Stimulated activated CD8-positive, alpha-beta memory T cell treated with anti-CD3 and anti-CD28 coated beads, Interleukin-4, amount 100 ng/mL, for 48 hours (primary cell): ENCODE results near the gene PHF21B.
A peak's percentile ranks its signal among the peaks of the same experiment; 100 is the strongest.
"Not testable (repeated sequence)": the region's sequence is repeated elsewhere in the genome, so short reads cannot be mapped to it uniquely, and the experiment has no call there.

ENCODE experiments used
- DNase-seq: peaks from one replicate; pipeline ENCODE4 v3.0.0-alpha.2; 2020

Gene PHF21B

DNA sequence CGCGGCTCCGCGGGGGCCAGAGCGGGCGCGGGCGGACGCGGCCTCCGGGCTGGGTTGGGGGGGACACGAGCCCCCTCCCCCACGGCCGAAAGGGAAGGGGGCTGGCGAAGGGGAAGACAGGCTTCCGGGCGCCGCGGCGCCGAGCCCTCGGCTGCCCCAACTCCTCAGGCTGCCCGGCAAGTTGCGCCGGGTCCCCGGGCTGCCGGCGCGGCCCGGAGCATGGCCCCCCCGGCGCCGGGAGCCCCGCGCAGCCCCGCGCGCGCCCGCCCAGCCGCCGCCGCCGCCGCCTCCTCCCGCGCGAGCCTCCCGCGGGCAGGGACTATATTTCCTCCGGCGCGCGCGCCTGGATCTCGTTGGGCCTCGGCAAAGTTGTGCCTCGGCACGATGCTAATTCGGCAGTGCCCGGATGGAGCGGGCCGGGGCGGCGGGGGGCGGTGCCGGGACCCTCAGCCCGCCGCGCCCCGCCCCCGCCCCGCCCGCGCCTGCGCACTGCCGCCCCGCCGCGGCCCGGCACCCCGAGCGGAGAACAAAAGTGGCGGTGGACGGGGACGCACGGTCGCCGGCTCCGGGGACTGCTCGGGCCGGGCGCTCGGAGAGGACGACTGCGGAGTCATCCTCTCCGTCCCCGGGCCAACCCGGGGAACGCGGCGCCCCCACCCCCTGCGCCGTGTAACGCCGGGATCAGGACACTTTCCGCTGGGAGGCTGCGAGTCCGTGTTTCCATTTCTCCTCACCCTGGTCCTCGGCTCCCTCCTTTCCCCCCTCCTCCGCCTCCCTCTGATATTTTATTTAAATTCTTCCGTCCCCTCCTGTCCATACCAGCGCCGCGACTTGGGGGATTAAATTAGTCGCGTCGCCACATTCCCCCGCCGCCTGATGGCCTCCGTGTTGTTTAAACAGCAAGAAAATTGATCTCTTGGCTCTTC, at the start of gene PHF21B:
Gene PHF21B, minus strand, starts transcription at position 400 of the 926 bp plus-strand sequence. CDS start 456 bp downstream, outside the sequence.
- DNase-seq: peak; percentile 59

DNA sequence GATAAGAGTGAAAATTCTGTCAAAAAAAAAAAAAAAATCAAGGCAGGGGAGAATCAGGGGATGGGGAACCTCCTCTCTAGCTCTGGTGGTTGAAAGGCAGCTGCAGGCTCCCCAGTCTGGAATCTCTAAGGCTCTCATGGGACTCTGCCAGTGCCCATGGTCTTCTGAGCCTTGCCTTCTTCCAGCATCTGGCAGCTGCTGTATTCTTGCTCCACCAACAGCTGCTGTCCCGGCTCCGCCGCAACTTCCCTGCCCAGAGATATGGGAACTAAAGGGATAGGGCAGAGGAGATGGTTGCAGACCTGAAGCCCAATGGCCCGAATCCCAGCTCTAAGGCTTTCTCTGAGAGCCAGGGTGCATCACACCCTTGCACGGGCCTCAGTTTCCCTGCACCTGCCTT, 49.5 kb upstream of the PHF21B start:
- no peak for DNase-seq

DNA sequence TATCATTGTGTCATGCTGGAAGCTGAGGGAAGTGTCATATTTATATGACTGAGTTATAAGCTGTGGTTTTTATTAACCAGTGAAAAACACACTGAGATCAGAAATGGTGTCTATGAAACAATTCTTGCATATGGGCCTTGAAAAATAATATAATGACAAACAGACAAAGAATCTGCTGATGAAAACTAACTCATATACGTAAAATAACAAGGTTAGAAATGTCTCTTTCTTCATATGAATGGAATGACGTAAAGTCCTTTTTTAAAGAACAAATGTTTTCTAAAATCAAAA, 48.8 kb upstream of the PHF21B start:
- no peak for DNase-seq

DNA sequence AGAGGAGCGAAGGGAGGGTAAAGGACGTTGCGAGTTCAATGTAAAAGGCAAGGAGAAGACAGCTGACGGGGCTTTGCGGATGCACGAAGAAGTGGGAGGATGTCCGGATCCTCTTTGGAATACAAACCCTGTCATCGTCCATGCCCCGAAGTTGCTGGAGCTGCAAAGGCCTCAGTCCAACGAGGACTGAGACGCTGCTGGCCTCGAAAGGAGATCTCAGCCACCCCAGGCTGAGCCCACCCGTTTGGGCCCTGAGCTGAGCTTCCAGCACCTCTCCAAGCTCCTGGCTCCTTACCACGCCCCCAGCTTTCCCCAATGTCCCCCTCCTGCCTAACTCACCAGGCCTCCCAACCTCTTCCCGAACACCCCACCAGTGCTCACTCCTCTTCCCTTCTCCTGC, 46.1 kb upstream of the PHF21B start:
- DNase-seq: no peak

DNA sequence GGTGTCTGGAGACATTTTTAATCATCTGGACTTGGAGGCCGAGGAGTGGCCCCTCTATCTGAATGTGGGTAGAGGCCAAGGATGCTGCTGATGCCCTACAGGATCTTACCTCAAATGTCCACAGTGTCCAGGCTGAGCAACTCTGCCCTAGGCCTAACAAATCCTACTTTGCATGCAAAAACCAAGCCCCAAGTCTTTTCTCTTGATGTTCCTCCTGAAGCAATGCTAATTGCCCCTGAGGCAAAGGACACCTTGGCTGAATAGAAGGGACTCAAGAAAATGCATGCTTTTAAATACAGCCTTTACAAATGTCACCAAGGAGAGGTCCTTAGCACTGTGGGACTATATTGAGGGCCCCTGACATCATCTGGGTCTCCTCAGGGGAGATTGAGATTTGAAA, 43.8 kb upstream of the PHF21B start:
- no peak for DNase-seq

DNA sequence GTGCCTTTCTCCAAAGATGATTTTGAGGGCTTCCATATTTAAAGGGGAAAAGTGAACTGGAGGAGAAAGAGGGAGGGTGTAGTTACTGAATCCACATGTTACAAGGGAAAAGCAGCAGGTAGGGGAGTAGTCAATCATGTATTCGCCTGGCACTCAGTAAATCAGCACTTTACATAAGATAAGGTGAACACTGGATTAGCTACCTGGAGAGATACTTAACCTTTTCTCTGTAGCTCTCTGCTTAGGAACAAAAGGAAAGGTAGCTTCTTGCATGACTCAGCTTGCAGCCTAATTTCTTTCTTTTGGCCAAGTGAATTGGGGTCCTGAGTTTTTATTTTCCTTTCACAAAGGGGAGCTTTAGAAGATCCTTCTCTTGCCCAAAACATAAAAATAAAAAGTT, 43.3 kb upstream of the PHF21B start:
- no peak for DNase-seq

DNA sequence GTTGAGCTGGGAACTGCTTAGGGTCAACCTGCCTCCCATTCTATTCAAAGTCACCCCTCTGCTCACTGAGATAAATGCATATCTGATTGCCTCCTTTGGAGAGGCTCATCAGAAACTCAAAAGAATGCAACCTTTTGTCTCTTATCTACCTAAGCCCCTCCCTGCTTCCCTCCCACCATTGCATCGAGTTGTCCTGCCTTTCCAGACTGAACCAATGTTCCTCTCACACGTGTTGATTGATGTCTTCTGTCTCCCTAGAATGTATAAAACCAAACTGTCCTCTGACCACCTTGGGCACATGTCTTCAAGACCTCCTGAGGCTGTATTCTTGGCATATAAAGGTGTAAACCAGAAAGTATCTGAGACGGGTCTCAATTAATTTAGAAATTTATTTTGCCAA, 42.9 kb upstream of the PHF21B start:
- not testable (repeated sequence) for DNase-seq

DNA sequence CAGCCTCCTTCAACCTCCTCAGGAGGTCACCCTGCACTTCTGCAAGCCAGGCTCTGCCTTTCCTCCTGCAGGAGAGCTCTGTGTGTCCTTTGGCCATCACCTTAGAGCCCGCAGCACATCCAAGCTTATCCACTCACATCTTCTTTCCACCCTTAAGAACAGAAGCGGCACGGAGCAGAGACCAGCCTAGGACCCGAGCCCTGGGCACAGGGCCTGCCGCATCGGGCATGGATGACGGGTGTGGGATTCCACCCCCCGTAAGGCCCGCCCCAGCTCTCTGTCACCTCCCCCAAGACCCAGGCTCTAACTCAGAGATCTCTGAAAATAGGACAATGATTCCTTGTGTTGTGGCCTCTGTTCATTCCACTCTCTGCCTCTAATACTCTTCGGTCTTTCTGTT, 42.1 kb upstream of the PHF21B start:
- DNase-seq: no peak

DNA sequence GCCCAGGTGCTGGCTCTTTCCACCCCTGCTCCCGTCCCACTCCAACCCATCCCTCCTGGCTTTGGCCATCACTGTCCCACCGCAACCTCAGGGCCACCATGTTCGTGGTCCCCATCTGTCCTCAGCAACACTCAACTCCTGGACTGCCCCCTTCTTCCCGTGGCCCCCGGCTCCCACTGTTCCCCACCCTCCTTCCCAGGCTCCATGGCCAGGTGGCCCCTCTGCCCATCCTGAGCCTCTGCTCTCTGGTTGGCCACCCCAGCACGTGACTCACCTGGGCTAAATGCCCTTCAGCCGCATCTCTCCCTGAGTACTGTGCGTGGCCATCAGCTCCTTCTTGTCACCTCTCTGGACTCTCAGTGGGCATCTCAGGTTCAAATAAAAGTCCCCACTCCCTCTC, 41.6 kb upstream of the PHF21B start:
- no peak for DNase-seq

DNA sequence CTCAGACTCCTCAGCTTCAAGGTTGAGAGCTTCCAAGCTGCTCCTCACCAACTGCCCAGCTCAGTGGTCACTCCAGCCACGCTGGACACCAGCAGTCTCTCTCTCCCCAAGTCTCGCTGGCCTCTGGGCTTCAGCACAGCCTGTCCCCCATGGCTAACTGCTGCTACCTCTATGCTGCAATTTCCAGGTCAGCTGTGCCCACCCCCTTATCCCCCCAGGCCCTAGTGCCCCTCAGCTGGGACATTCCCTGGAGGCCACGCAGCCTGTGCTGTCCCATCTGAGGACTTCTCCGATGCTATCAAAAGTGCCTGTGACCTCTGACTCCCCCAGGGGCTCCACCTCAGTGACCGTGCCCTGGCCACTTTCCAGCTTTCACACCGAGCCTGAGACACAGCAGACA, 37.5 kb upstream of the PHF21B start:
- DNase-seq: no peak

DNA sequence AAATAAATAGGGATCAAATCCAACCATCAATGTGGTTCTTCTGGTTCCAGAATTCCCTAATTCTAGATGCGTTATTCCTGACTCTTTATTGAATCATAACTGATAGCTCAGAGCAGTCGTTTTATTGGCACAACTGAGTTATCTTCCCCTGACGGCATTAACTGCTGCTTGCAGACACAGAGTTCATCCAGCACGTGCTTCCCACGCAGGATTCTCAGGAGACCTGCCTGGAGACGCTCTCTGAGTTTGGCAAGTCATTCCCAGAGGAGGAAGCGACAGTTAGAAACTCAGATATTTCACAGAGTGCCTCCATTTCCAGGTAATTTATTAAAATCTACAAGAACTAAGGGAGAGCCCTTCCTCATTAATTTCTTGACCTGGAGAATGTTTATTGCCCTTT, 35.4 kb upstream of the PHF21B start:
- no peak for DNase-seq

DNA sequence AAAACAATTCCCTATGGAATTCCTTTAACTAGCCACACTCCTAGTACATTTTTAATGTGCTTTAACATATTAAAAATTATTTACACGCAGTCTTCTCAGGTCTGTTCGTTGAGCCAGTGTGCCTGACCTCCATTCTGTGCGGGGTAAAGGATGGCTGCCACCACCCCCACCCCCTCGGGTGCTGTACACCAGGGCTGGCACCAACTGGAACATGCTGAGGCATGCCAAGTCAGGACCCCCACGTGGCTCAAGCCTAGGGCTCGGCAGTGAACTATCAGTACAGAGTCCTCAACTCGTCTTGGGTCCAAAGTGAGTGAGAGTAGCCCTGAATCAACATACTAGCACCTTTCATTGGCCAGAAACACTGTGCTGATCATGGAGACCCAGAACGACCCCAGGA, 32.5 kb upstream of the PHF21B start:
- no peak for DNase-seq

DNA sequence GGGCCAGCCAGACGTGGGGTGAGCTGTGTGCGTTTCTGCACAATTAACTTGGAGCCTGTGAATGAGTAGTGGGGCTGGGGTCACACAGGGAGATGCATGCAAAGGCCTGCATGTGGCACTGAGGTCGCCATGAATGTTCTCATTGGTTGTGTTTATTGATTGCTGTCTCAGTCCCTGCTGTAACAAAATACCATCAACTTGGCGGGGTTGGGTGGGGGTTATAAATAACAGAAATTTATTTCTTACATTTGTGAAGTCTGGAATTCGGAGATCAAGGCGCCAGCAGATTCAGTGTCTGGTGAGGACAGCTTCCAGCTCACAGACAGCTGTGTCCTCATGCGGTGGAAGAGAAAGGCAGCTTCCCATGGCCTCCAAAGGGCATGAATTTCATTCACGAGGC, 29.3 kb upstream of the PHF21B start:
- no peak for DNase-seq

DNA sequence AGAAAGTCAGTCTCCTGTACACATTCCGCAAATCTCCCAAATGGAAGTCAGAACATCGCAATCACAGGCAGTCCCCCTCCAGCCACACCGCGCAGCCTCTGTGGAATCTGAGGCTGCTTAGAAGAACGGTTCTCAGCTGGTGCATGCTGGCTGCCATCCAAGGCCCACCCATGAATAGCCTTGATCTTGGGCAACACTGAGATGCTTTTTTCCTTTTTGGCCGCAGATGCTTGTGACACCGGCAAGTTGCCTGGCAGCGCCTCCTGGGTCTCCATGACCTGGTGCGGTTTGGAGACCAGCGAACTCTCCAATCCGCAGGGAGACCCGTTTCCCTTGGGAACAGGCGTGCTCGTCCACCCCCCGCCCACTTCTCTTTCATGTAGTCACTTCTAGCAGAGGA, 26.3 kb upstream of the PHF21B start:
- no peak for DNase-seq

DNA sequence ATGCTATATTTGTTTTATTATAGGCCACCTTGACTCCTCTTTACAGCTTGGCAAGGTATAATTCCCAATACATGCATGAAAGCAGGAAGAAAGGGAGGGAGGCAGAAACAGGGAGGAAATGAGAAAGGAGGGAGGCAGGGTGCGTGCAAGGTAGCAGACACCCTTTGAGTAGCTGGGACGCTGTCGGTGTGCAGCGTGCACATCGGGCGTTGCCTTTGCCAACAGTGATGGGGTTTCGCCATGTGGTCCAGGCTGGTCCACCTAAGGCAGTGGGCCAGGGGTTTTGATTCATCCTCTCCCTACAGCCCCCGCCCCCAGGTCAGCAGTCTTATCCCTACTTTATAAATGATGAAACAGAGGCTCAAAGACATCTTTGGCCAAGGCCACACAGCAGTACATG, 25.0 kb upstream of the PHF21B start:
- DNase-seq: no peak

DNA sequence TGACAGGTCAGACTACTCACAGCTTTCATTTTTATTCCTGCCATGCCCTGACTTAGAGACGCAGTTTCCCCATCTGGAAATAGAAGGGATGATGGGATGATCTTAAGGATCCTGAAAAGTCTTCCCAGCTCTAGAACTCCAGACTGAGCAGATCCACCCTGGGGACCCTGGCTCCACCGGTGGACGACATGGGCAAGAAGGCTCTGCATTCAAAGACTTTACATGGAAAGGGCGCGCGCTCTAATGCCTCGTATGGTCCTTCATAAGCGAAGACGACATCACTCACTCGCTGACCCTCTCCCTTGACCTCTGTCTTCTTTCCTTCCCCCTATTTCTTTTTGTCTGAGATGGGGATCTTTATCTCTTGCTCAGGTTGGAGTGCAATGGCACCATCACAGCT, 24.4 kb upstream of the PHF21B start:
- DNase-seq: no peak

DNA sequence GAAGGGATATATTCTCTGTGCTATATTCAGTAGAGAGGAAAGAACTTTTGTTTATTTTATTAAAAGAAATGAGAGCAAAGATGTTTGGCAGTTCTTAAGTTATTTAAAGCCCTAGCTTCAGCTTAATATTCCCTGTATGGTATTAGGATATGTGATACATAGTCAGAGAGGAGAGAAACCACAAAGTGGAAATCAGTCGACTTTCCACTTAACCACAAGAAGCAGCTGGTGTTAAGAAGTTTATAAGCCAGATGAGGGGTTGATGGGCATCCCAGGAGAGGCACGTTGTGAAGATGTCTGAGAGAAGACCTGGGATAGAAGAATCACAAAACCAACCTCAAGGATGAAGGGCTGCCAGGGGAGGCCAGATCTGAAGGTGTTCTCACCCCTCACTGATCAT, 23.3 kb upstream of the PHF21B start:
- DNase-seq: no peak

DNA sequence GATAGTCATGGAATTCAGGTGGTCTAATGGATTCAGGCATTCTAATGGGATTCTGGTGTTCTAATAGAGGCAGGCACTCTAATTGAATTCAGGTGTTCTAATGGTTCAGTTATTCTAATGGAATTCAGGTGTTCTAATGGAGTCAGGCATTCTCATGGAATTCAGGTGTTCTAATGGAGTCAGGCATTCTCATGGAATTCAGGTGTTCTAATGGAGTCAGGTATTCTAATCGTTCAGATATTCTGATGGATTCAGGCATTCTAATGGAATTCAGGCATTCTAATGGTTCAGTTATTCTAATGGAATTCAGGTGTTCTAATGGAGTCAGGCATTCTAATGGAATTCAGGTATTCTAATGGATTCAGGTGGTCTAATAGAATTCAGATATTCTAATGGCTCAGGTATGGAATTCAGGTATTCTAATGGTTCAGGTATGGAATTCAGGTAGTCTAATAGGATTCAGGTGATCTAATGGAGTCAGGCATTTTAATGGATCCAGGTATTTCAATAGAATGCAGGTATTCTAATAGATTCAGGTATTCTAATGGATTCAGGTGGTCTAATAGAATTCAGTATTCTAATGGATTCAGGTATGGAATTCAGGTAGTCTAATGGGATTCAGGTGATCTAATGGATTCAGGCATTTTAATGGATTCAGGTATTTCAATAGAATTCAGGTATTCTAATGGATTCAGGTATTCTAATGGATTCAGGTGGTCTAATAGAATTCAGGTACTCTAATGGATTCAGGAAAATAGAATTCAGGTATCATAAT, 22.0 kb upstream of the PHF21B start:
- DNase-seq: no peak

DNA sequence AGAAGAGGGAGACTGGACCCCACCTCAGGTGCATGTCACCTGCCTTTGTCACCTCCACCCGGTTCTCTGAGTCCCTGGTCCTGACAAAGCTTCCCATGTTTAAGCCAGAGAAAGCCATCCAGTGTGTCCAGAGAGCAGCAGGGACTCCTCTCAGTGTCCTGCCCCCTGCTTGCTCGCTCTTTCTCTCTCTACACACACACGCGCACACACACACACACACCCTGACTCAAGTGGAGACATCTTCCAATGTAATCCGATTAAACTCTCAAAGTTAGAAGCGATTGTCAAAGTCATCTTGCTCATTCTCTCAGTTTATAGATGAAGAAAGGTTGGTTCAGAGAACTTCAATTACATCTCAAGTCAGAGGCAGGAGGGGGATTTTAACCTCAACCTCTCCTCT, 19.7 kb upstream of the PHF21B start:
- DNase-seq: no peak

DNA sequence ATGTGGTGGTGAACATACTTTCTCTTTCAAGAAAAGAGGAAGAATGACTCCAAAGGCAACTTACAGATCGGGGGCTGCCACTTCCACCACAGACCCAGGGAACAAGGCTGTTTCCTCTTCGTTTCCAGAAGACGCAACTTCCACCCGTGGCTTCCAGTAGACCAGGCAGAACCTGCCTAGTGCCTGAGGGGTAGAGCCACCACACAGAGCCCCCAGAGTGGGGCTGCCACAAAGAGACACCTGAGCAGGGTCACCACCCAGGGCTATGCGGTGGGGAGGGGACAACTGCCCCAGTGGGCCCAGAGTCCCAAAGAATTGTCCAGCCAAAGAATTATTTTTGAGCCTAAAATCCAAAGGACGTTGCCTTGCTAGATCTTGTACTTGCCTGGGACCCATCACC, 16.7 kb upstream of the PHF21B start:
- DNase-seq: no peak

DNA sequence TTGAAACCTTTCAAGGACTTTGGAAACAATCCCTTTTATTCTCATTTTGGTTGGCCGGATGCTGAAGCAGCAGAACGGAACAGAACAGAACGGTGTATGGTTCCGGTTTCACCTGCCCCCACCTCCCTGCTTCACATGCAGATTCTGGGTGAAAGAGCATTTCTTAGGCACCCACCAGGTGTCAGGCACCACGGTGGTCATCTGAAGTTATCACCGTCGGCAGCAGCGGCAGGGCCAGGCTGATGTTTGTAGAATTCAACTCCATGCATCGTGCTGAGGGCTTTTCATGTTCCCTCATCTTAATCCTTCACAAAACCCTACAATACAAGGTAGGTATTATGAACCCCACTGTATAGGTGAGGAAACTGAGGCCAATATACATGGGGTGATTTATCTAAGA, 13.6 kb upstream of the PHF21B start:
- DNase-seq: no peak

DNA sequence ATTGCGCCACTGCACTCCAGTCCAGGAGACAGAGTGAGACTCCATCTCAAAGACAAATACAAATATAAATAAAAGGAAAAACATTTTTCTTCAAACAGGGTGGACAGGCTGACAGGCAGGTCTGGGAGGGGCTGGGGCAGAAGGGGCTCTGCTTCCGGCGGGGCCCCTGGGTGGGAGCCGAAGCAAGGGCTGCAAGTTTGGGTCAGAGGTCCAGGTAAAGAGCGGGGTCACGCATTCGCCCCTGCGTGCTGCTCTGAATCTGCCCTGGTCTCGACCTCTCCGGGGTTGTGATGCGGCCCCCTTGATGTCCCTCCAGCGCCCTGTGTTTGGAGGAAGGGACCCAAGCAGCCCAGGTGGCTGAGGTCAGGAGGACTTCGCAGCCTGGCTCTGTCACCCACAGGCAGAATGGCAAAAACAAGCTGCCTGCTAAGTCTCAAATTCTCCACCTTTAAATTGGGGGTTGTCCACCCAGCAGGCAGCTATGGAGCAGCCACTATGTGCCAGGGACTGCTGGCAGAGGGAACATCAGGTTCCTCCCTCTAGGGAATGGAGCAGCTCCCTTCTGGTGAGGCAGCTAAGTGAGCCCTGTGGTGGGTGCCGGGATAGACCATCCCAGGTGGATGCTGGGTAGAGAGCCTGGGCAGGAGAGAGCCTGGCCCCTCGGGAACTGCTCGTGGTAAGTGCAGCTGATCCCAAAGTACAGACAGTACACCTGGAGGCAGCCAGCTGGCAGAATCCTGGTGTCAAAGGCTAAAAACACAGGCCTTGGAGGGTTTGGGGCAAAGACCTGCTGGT, 10.3 kb upstream of the PHF21B start:
- no peak for DNase-seq

DNA sequence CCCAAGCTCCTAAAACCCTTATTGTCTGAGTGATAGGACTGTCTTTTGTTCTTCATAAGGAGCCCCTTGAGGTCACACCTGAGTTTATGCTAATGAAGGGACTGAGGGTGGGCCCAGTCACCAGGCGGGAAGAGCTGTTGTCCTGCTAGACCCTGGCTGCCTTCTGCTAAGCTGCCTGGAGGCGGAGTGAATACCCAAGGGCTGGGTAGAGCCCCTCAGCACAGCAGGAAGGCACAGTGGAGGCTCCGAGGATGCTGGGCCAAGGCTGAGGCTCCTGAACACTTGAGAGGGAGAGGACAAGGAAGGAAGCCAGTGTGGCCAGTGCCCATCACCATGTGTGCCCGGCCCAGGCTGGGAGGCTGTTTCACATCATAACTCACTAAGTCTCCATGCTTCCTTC, 4.8 kb upstream of the PHF21B start:
- no peak for DNase-seq

DNA sequence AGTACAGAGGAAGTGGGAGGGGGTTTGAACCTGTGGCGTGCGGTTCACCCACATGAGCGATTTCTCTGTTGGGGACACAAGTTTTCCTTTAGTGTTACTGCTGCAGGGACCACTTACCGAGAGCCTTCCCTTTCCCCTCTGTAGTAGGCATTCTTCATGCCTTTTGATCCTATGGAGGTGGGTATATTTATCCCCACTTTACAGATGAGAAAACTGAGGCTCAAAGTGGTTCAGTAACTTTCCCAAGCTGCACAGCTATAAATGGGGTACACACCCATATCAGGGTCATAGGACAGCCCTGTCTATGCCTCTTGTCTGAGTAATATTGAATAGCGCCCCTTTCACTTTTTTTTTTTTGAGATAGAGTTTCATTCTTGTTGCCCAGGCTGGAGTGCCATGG, 3.3 kb upstream of the PHF21B start:
- DNase-seq: no peak
